GM21717 (cell line): ENCODE results near the gene CNN3.

Experiments
- ATAC-seq: cut with Tn5 transposase; IDR thresholded peaks from one replicate; pipeline ENCODE4 v1.9.1; 2021; ENCODE audit warnings: mild to moderate bottlenecking, moderate library complexity; ENCODE audit not compliant: unreplicated experiment

CNN3 gene

DNA sequence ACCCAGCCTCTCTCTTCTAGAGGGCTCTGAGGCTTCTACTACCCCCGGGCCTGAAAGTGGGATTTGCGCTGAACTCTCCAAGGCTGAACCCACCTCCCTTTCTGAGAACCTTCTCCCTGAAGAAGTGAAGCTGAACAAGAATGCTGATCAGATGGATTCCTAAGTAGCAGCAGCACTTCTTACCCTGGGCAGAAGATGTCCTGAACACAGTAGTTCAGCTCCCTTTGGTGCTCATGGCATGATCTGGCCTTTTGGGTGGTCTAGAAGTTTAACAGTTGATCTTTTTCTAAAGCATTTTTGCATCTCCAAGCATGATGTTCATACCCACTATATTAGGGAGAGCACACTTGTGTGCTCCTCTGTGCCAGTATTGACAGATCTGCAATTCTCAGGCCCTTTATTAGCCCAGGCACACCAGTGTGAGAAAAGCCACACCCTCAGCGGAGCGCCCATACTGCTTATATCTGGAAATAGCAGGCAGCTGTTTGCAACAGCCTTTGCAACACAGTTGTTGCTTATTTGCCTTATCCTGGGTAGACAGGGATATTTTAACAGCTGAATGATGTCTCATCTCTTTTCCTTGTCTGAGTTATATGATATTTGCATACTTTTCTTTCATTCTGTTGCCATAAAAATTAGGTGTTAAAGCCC lies 34.2 kb downstream of the CNN3 start:
- no peak for ATAC-seq

GRCh38 chr1:94888201-94888600 lies 38.7 kb downstream of the CNN3 start:
- ATAC-seq: no peak

DNA sequence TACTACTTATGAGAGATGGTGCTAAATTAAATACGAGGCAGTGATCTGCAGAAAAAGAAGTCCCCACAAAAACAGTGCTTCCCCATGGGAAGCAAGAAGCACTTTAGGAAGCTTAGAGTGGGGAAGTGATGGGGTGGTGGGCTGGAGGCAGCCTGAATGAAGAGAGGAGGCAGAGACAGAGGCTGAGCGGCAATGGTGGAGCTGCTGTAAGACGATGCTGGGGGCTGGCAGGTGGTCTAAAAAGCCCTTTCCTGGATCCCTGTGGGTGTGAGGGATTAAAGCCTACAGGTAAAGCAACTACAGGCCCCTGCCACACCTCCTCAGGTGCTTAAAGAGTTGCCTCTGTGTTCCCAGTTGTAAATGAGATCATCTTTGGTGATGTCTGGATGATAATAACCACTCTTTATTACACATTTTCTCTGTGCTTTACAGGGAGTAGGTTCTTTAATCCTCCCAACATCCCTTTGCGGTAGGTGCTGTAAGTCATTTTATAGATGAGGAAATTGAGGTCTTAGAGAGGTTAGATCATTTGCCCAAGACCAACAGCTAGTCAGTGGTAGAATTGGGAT lies 39.2 kb downstream of the CNN3 start:
- no peak for ATAC-seq

DNA sequence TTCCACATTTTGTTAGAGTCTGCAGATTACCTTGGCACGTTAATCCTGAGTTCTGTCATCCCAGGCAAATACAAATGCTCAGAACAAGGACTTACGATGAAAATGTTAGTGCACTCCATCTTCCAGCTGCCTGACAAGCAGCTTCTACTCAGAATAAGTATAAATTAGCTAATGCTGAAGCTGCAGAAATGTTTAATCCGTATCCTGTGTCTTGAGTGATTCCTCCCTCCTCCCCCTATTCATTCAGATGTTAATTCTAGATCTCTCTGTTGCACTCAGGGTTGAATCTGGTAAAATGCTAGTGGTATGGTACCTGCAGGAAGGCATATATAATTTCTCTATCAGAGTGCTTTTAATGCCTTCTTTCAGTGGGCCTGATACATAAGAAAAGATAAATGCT lies 39.8 kb downstream of the CNN3 start:
- ATAC-seq: no peak

- ATAC-seq: no peak
Observed at GRCh38 chr1:94886361-94886760, 40.5 kb downstream of the CNN3 start.

GRCh38 chr1:94884507-94884906 lies 42.4 kb downstream of the CNN3 start:
- ATAC-seq: no peak

- ATAC-seq: no peak
Observed at GRCh38 chr1:94884106-94884505, 42.8 kb downstream of the CNN3 start.

- ATAC-seq: no peak
Observed at GRCh38 chr1:94883691-94884090, 43.2 kb downstream of the CNN3 start.

DNA sequence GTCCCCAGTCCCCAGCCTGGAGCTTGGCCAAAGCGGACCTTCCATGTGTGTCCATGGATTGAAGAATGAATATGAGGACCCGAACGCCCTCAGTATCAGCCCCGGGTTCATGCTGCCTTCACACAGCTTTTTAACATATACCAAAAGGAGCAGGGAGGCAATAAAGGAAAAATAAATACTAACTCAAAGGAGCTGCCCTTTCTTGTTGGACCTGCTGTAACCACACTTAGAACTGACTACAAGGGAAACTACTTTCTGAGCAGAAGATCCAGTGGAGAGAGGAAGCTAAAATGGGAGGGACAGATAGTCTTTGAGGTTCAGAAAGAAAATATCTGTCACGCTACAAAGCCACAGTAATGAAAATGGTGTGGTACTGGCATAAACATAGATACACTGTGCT lies 48.6 kb downstream of the CNN3 start:
- no peak for ATAC-seq

GRCh38 chr1:94876362-94876761 lies 50.5 kb downstream of the CNN3 start:
- ATAC-seq: no peak

- ATAC-seq: no peak
Observed at GRCh38 chr1:94875794-94876193, 51.1 kb downstream of the CNN3 start.

GRCh38 chr1:94874423-94874822 lies 52.5 kb downstream of the CNN3 start:
- no peak for ATAC-seq

DNA sequence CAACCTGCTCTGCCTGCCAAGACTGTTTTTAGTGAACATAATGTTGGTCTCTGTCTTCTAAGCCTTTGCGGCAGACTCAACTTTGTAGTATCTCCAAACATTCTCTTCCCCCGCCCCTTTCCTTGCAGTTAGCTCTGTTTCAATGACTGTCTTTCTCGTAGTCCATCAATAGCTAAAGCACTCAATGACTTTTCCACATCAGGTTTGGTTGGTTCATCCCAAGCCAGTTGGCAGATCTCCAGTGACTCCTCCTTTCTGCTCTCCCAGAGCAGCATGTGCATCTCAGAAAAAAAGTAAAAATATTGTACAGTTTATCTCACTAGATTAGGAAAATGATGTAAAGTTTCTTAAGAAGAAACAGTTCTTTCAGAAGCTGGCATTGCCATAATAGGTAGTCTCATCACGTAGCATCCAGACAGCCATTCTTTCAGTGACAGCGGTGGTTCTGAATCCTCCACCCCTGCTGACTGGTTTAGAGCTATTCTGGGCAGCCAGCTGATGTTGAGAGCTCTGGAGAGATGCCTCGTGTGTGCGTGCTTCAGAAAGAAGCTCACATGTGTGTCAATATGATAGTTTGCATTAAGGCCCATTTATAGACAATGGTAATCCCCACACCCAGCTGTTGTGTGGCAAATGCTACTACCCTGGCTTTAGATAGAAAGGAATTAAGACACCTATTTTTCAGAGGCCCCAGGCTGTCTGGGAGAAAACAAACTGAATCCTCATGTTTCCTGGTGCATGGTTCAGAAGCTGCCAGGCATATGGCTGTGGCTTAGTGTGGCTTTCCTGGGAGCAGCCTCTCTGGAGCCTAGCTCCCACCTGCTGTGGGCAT lies 53.2 kb downstream of the CNN3 start:
- no peak for ATAC-seq

- no peak for ATAC-seq
Observed at GRCh38 chr1:94872771-94873495, 54.0 kb downstream of the CNN3 start.

DNA sequence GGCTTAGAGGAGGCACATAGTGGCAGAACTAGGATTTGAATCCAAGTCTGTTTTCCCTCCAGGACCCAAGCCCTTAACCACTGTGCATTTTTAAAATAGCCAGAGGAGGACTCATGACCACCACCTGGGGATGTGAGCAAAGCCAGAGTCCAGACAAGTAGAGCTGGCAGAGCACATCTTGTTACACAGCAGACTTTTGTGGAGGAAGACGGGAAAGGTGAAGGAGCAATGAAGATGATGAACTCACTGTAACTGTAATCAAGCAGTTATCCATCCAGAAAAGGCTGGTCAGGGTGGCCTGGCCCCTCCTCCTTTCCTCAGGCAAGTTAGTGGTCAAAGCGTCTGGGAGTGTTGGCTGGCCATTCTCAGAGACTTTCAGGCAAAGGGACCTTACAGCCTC lies 55.9 kb downstream of the CNN3 start:
- no peak for ATAC-seq

DNA sequence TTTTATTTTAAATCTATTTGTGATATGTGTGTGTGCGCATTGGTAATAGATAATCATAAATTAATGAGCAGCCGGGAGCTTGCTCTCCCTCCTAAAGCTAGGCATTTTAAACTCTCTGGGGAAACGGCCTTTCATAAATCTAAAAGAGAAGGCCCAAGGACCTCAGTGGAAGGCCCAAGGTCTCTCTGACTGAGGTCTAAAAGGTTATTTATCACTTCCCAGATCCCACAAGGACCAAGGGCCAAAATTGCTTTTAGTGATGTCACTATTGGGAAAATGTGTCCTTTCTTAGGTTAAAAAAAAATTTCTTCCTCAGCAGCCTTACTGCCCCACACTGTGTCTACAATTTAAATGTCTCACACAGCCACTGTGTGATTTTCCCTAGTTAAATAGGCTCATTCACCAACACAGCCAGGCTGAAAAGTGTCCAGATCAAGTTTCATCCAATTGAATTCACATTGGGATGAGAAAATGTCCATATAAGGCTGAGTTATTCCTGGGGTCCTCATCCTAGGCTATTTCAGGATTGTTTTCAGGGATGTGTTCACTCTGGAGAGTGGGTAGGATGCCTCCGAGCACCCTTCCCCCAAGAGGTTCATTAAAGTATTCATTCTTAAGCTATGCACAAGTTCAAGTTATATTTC lies 60.6 kb downstream of the CNN3 start:
- ATAC-seq: no peak

DNA sequence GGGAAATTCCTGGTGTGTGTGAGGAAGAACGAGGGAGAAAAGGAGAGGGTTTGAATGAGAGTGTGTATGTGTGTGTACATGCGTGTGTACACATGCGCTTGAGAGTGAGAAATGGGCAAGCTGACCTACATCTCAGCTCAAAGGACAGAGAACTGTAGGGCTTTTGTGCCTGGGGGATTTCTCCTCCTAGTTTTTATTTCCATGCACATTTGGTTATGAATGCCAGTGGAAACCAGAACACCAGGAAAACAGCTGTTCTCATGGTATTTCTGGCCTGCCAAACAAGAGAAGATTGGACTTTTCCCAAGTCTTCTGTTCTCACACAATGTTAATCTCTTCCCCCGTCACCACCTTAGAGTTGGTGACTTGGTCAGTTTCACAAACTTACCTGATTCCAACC lies 61.5 kb downstream of the CNN3 start:
- ATAC-seq: no peak

DNA sequence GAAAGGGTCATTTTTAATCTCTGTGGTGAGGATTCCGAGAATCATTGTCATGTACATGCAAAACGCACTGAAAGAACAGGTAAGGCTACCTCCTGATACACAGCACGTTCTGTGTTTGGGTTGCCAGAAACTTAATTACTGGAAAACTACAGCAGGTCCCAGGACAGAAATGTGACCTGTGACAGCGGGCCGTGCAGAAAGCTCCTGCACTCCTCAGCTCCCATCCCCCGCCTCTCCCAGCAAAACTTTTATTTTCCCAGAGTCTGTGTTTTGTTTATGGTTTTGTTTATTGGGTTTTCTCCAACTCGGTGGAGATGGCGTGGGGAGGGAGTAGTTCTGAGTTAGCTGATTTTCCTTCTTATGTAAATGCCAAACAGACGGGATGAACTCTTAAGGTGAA lies 62.1 kb downstream of the CNN3 start:
- ATAC-seq: no peak

DNA sequence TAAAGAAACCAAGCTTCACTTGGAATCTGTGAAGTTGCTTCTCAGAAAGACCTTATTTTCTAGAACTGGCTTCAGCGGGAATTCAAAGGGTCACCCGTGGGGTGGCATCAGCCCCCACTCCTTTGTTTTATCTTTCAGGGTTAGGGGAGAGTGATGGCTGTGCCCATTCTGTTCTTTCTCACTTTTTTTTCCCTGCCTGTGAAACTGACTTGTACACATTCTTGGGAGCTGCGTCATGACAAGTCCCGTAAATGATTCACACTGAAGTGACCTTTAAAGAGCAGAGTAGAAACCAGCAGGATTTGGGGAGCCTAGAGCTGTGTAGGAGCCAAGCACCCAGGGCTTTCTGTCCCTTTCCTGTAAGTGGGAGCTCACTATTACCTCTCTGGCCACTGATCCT lies 63.0 kb downstream of the CNN3 start:
- no peak for ATAC-seq

DNA sequence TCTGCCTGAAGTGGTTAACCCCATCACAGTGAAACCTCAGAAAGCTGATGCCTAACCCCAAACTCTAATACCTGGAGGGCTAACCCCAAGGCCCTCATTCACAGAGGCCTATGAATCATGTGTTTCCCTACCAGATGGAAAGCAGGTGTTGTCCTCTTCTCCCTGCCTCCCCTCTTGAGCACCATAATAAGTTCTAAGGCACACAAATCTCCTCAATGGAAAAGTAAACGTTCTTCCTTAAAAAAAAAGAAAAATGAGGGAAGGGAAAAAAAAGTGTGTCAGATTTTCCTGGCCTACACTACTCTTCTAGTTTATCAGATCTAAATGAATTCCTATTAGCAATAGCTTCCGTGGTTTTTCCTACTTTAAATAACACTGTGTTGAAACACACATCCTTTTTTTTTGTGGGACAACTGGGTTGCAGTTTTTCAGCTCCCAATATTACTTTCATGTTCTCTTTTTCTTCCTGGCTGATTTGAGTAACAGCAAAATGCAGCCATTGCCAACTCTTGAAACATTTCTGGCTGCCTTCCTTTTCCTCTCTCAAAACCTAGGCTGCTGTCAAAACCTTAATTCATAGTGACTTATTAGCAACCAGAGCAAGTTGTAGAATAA lies 63.5 kb downstream of the CNN3 start:
- ATAC-seq: no peak

DNA sequence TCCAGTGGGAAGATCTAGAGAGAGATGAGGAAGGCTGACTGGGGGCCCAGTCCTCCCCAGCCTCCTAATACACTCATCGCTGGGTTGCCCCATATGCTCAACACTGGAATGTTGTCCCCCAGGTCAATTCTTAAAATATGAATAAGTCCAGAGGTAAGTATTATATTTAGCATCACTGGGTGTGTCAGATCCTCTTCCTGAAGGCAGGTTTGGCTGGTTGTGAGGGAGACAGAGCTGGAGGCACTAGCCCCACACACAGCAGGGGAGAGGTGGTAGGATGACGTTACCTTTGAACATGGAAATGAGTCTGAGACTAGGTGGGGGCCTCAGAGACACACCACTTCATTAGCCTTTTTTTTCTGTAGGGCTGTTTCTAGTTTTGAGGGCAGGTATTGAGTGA lies 64.2 kb downstream of the CNN3 start:
- no peak for ATAC-seq
